ENCODE data around the gene CCDC70.

Gene CCDC70

DNA sequence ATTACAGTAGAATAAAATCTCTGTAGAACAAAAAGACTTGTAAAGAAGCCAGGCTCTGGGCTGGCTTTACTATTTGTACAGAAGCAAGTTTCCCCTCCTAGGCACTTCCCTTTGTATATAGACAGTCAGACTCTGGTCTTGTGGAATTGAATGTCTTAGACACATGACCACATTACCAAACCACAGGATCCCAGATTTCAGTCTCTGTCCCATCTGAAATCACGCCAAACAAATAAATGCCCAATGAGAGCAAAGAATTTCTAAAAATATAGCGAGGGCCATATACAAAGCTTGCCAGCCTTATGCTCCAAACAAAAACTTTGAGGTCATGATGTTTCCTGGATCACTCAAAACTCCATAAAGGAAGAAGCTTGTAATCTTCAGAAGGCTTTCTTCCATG is 23.9 kb downstream of the CCDC70 start:
- no peaks in the 10 kb centered on the region for H3K9me2 ChIP-seq (replicated peaks; ENCODE audit: insufficient read depth, low read length)
- H4K20me1 ChIP-seq (ENCODE audit: insufficient read depth, low read length), result no peaks in the 10 kb centered on the region
- no peak for DNase-seq
- no peaks in the 10 kb centered on the region for H3F3A ChIP-seq (ENCODE audit: insufficient read depth, low read length)
- H3K4me1 ChIP-seq (ENCODE audit: low read length), result no peaks in the 10 kb centered on the region
- no peak overlapping the region for H3K4me3 ChIP-seq (ENCODE audit: low read length)
- no peaks in the 10 kb centered on the region for H3K27me3 ChIP-seq (replicated peaks; ENCODE audit: insufficient read depth, low read length)
- no peak overlapping the region for H3K9ac ChIP-seq (ENCODE audit: low read length)
- no peak overlapping the region for H3K4me2 ChIP-seq (ENCODE audit: low read depth, low read length)
- no peaks in the 10 kb centered on the region for H3K36me3 ChIP-seq (replicated peaks; ENCODE audit: insufficient read depth, low read length)
- TF ChIP-seq EZH2phosphoT487 (IDR thresholded peaks at IDR 0.05; ENCODE audit: low read length), result no peak
- TF ChIP-seq EZH2 (optimal IDR thresholded peaks at IDR 0.05; ENCODE audit: low read depth, low read length), result no peak
- TF ChIP-seq, protein P1, sequence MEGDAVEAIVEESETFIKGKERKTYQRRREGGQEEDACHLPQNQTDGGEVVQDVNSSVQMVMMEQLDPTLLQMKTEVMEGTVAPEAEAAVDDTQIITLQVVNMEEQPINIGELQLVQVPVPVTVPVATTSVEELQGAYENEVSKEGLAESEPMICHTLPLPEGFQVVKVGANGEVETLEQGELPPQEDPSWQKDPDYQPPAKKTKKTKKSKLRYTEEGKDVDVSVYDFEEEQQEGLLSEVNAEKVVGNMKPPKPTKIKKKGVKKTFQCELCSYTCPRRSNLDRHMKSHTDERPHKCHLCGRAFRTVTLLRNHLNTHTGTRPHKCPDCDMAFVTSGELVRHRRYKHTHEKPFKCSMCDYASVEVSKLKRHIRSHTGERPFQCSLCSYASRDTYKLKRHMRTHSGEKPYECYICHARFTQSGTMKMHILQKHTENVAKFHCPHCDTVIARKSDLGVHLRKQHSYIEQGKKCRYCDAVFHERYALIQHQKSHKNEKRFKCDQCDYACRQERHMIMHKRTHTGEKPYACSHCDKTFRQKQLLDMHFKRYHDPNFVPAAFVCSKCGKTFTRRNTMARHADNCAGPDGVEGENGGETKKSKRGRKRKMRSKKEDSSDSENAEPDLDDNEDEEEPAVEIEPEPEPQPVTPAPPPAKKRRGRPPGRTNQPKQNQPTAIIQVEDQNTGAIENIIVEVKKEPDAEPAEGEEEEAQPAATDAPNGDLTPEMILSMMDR (IDR thresholded peaks at IDR 0.05; ENCODE audit: low read length), result no peak
- H3K27ac ChIP-seq (ENCODE audit: low read length), result no peak overlapping the region
- H3K79me2 ChIP-seq (ENCODE audit: low read length), result no peaks in the 10 kb centered on the region
- no peaks in the 10 kb centered on the region for H3K9me3 ChIP-seq (replicated peaks; ENCODE audit: insufficient read depth, low read length)
- no peak overlapping the region for H2AFZ ChIP-seq (ENCODE audit: low read length)

DNA sequence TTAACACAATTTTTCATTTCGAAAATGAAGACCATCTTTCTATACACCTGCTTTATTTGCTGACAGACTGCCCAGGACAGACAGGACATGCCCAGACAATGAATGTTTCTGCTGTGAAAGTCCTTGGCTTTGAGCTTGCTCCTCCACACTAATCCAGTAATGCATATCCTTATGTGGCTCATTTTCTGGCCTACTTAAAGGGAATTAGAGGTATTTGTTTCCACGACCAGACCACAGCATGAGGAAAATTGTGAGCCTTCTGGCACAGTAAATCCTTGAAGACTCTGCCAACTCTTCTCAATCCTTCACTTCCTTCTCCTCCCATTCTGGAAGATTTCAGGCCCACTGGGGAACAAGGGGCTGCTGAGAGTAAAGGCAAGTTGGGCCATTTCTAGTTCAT is 25.7 kb downstream of the CCDC70 start:
- H4K20me1 ChIP-seq (ENCODE audit: insufficient read depth, low read length), result no peaks in the 10 kb centered on the region
- TF ChIP-seq EZH2phosphoT487 (IDR thresholded peaks at IDR 0.05; ENCODE audit: low read length), result no peak
- no peak for TF ChIP-seq EZH2 (optimal IDR thresholded peaks at IDR 0.05; ENCODE audit: low read depth, low read length)
- TF ChIP-seq, protein P1 (IDR thresholded peaks at IDR 0.05; ENCODE audit: low read length), result no peak
- no peaks in the 10 kb centered on the region for H3F3A ChIP-seq (ENCODE audit: insufficient read depth, low read length)
- H3K27me3 ChIP-seq (replicated peaks; ENCODE audit: insufficient read depth, low read length), result no peaks in the 10 kb centered on the region
- H3K9ac ChIP-seq (ENCODE audit: low read length), result no peak overlapping the region
- no peaks in the 10 kb centered on the region for H3K9me3 ChIP-seq (replicated peaks; ENCODE audit: insufficient read depth, low read length)
- no peaks in the 10 kb centered on the region for H3K79me2 ChIP-seq (ENCODE audit: low read length)
- no peak for DNase-seq
- no peaks in the 10 kb centered on the region for H3K9me2 ChIP-seq (replicated peaks; ENCODE audit: insufficient read depth, low read length)
- no peak overlapping the region for H3K27ac ChIP-seq (ENCODE audit: low read length)
- H3K4me2 ChIP-seq (ENCODE audit: low read depth, low read length), result no peak overlapping the region
- H2AFZ ChIP-seq (ENCODE audit: low read length), result no peak overlapping the region
- H3K4me1 ChIP-seq (ENCODE audit: low read length), result no peaks in the 10 kb centered on the region
- H3K4me3 ChIP-seq (ENCODE audit: low read length), result no peak overlapping the region
- no peaks in the 10 kb centered on the region for H3K36me3 ChIP-seq (replicated peaks; ENCODE audit: insufficient read depth, low read length)

DNA sequence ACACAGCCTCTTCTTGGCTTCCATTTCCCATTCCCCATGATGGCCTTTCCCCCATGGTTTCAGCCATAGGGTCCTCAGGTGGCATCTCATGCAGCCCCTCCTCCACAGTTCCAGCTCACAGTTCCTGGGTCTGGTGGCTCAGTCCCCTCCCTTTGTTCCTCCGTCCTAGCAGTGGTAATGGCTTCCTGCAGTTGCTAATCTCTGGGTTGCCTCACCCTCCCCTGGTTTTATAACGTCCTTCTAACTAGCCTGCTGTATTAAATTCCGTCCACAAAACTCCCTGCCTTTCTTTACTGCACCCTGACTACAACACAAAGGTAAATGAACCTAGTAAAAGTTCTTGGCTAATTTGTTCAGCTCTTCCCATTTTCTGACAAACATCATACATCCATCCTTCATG is 30.9 kb downstream of the CCDC70 start:
- no peak for DNase-seq
- Histone ChIP-seq H3K9me2 (replicated peaks; ENCODE audit: insufficient read depth, low read length) (no peaks in the 10 kb centered on the region), H3K27ac (ENCODE audit: low read length) (no peak overlapping the region), H3K9me3 (replicated peaks; ENCODE audit: insufficient read depth, low read length) (no peaks in the 10 kb centered on the region), H3K4me2 (ENCODE audit: low read depth, low read length) (no peak overlapping the region), H3F3A (ENCODE audit: insufficient read depth, low read length) (no peaks in the 10 kb centered on the region), H4K20me1 (ENCODE audit: insufficient read depth, low read length) (no peaks in the 10 kb centered on the region), H3K27me3 (replicated peaks; ENCODE audit: insufficient read depth, low read length) (no peaks in the 10 kb centered on the region), H3K9ac (ENCODE audit: low read length) (no peak overlapping the region), H2AFZ (ENCODE audit: low read length) (no peak overlapping the region), H3K36me3 (replicated peaks; ENCODE audit: insufficient read depth, low read length) (no peaks in the 10 kb centered on the region), H3K4me3 (ENCODE audit: low read length) (no peak overlapping the region), H3K4me1 (ENCODE audit: low read length) (no peaks in the 10 kb centered on the region), H3K79me2 (ENCODE audit: low read length) (no peaks in the 10 kb centered on the region)
- no peak for TF ChIP-seq EZH2 (optimal IDR thresholded peaks at IDR 0.05; ENCODE audit: low read depth, low read length)
- no peak for TF ChIP-seq EZH2phosphoT487 (IDR thresholded peaks at IDR 0.05; ENCODE audit: low read length)
- TF ChIP-seq, protein P1 (IDR thresholded peaks at IDR 0.05; ENCODE audit: low read length), result no peak
